GM23338 (cell line): Measurements from ENCODE around the gene SCLT1. TPM values are rescaled to one million over a fixed set of nuclear protein-coding genes. Genes with fewer than 3 reads are reported as not detected.

ENCODE experiments used
- ATAC-seq: fragments of 200-7000 bp; cut with Tn5 transposase; 3 replicates; pipeline ENCODE4 v1.9.1; 2020
- DNase-seq: peaks from one replicate; pipeline ENCODE4 v3.0.0-alpha.2; 2015; ENCODE audit warnings: low spot score
- H2AFZ ChIP-seq: fragments of 200-600 bp; sonication (generic); 2 replicates; pipeline ENCODE4 v1.8.0; 2016; ENCODE audit warnings: antibody characterized with exemption, mild to moderate bottlenecking, moderate library complexity
- H3F3A ChIP-seq: fragments of 200-600 bp; sonication (generic); replicated peaks from 2 replicates; pipeline ENCODE4 v1.8.0; 2017; ENCODE audit warnings: antibody characterized with exemption, mixed run types, low read depth
- H3K27ac ChIP-seq: fragments of 200-600 bp; sonication (generic); 2 replicates; pipeline ENCODE4 v1.6.1; 2016; ENCODE audit warnings: low read depth
- H3K27me3 ChIP-seq: fragments of 200-600 bp; sonication (generic); 2 replicates; pipeline ENCODE4 v1.8.0; 2016; ENCODE audit warnings: mild to moderate bottlenecking, mixed run types, moderate library complexity; ENCODE audit not compliant: insufficient read depth
- H3K36me3 ChIP-seq: fragments of 200-600 bp; sonication (generic); 2 replicates; pipeline ENCODE4 v1.8.0; 2016; ENCODE audit warnings: mild to moderate bottlenecking; ENCODE audit not compliant: insufficient read depth
- H3K4me1 ChIP-seq: fragments of 200-600 bp; sonication (generic); 2 replicates; pipeline ENCODE4 v1.8.0; 2016; ENCODE audit warnings: mild to moderate bottlenecking, moderate library complexity; ENCODE audit not compliant: insufficient read depth
- H3K4me2 ChIP-seq: fragments of 200-600 bp; sonication (generic); 2 replicates; pipeline ENCODE4 v1.7.1; 2017; ENCODE audit warnings: mixed run types
- H3K4me3 ChIP-seq: fragments of 200-600 bp; sonication (generic); 2 replicates; pipeline ENCODE4 v1.6.1; 2016; ENCODE audit warnings: mixed run types
- H3K79me2 ChIP-seq: fragments of 200-600 bp; sonication (generic); replicated peaks from 2 replicates; pipeline ENCODE4 v1.8.0; 2017; ENCODE audit warnings: mild to moderate bottlenecking; ENCODE audit not compliant: insufficient read depth
- H3K9me2 ChIP-seq: fragments of 200-600 bp; sonication (generic); 2 replicates; pipeline ENCODE4 v1.8.0; 2017; ENCODE audit not compliant: insufficient read depth
- H4K20me1 ChIP-seq: fragments of 200-600 bp; sonication (generic); replicated peaks from 2 replicates; pipeline ENCODE4 v1.8.0; 2017; ENCODE audit warnings: mild to moderate bottlenecking; ENCODE audit not compliant: insufficient read depth
- H3K27ac Mint-ChIP-seq: 2 replicates; pipeline ENCODE4 v1.8.0; 2020; ENCODE audit warnings: inconsistent platforms, mild to moderate bottlenecking, moderate library complexity, mixed read lengths
- H3K27me3 Mint-ChIP-seq: 3 replicates; pipeline ENCODE4 v1.8.0; 2022; ENCODE audit warnings: low read depth, mild to moderate bottlenecking, moderate library complexity, mixed read lengths, inconsistent platforms; ENCODE audit not compliant: insufficient read depth, poor library complexity
- H3K36me3 Mint-ChIP-seq: 3 replicates; pipeline ENCODE4 v1.8.0; 2021; ENCODE audit warnings: low read depth, mild to moderate bottlenecking, inconsistent platforms, moderate library complexity, mixed read lengths
- H3K4me1 Mint-ChIP-seq: 3 replicates; pipeline ENCODE4 v1.8.0; 2020; ENCODE audit warnings: mild to moderate bottlenecking, inconsistent platforms, mixed read lengths
- H3K4me3 Mint-ChIP-seq: 3 replicates; pipeline ENCODE4 v1.8.0; 2021; ENCODE audit warnings: moderate library complexity, mild to moderate bottlenecking, inconsistent platforms, mixed read lengths
- H3K9me3 Mint-ChIP-seq: 3 replicates; pipeline ENCODE4 v1.8.0; 2020; ENCODE audit warnings: moderate library complexity, mild to moderate bottlenecking, inconsistent platforms, mixed read lengths
- NANOG ChIP-seq: IDR thresholded peaks from 2 replicates; pipeline ENCODE4 v1.6.1; 2016; ENCODE audit warnings: antibody characterized with exemption, borderline replicate concordance
- POLR2AphosphoS5 ChIP-seq: IDR thresholded peaks from 2 replicates; pipeline ENCODE4 v1.6.1; 2016; ENCODE audit warnings: antibody characterized with exemption, low read depth
- STAT1 ChIP-seq: IDR thresholded peaks from one replicate; pipeline ENCODE4 v1.6.1; 2016; ENCODE audit warnings: antibody characterized with exemption; ENCODE audit not compliant: unreplicated experiment
- ZNF114 ChIP-seq: fragments of 250-450 bp; sonication (Bioruptor Pico); IDR thresholded peaks from 2 replicates; pipeline ENCODE4 v1.5.0; 2020; ENCODE audit warnings: mild to moderate bottlenecking, moderate library complexity
- ZNF331 ChIP-seq: fragments of 250-450 bp; sonication (Bioruptor Pico); IDR thresholded peaks from 2 replicates; pipeline ENCODE4 v1.5.0; 2020; ENCODE audit warnings: low read depth, mild to moderate bottlenecking, moderate library complexity
- polyA plus RNA-seq: library from polyadenylated mRNA; unstranded; fragments of >200 nt; fragmentation: Nextera tagmentation; extraction: Ambion mirVana; gene quantifications from 2 replicates; pipeline ENCODE4 v1.2.1, GENCODE V29; 2016
- total RNA-seq: library from RNA; depleted of rRNA; stranded (reverse); fragments of >200 nt; shearing (Covaris generic); gene quantifications from 2 replicates; pipeline ENCODE4 v1.2.3, GENCODE V29; 2014
- TF ChIP-seq, protein P1 (sequence below): IDR thresholded peaks from one replicate; pipeline ENCODE4 v1.6.1; 2018; ENCODE audit warnings: antibody characterized with exemption; ENCODE audit not compliant: unreplicated experiment
- TF ChIP-seq, protein P2 (sequence below): fragments of 250-450 bp; sonication (Bioruptor Pico); IDR thresholded peaks from 2 replicates; pipeline ENCODE4 v1.5.0; 2020; ENCODE audit warnings: mild to moderate bottlenecking, moderate library complexity
- TF ChIP-seq, protein P3 (sequence below), 2 experiments: fragments of 200-600 bp in 1 of 2; sonication (generic) in 1 of 2; conservative IDR thresholded peaks; 2 replicates each; pipeline versions ENCODE4 v1.5.1 to v1.6.1; 2016 to 2017; ENCODE audit warnings: antibody characterized with exemption in 2 of 2, low read depth in 2 of 2, mild to moderate bottlenecking in 2 of 2, moderate library complexity in 1 of 2

SCLT1 gene
- total and polyA plus RNA-seq, 2 experiments from 2014 or later = 18.5 to 18.9 TPM

DNA sequence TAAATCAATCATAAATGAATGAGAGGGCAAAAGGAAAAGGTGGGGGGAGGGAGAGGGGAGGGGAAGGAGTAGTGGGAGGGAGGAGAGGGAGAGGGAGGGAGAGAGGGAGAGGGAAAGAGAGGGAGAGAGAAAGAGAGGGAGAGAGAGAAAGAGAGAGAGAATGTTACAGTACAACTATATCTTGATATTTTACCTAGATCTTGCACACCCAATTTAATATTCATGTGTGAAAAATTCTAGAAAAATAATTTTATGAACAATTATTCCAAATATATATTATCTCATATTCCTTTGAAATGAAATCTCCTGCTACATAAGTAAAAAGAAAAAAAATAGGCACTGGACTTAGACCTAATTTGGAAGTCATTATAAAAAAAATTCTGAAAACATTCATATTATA is 120.0 kb downstream of the SCLT1 start:
- H3F3A ChIP-seq = no peaks in the 10 kb centered on the region
- H3K79me2 ChIP-seq = no peaks in the 10 kb centered on the region
- H3K36me3 Mint-ChIP-seq = no peaks in the 10 kb centered on the region; the same call in 2 of the 3 replicates
- no peak for DNase-seq
- TF ChIP-seq POLR2AphosphoS5 = no peak
- TF ChIP-seq, protein P1, sequence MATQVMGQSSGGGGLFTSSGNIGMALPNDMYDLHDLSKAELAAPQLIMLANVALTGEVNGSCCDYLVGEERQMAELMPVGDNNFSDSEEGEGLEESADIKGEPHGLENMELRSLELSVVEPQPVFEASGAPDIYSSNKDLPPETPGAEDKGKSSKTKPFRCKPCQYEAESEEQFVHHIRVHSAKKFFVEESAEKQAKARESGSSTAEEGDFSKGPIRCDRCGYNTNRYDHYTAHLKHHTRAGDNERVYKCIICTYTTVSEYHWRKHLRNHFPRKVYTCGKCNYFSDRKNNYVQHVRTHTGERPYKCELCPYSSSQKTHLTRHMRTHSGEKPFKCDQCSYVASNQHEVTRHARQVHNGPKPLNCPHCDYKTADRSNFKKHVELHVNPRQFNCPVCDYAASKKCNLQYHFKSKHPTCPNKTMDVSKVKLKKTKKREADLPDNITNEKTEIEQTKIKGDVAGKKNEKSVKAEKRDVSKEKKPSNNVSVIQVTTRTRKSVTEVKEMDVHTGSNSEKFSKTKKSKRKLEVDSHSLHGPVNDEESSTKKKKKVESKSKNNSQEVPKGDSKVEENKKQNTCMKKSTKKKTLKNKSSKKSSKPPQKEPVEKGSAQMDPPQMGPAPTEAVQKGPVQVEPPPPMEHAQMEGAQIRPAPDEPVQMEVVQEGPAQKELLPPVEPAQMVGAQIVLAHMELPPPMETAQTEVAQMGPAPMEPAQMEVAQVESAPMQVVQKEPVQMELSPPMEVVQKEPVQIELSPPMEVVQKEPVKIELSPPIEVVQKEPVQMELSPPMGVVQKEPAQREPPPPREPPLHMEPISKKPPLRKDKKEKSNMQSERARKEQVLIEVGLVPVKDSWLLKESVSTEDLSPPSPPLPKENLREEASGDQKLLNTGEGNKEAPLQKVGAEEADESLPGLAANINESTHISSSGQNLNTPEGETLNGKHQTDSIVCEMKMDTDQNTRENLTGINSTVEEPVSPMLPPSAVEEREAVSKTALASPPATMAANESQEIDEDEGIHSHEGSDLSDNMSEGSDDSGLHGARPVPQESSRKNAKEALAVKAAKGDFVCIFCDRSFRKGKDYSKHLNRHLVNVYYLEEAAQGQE = no peak
- no peak for TF ChIP-seq ZNF331 (CRISPR knock-in tag)
- H3K27ac Mint-ChIP-seq = no peak overlapping the region
- H3K4me2 ChIP-seq = no peak overlapping the region
- H3K27me3 Mint-ChIP-seq = no peaks in the 10 kb centered on the region
- H4K20me1 ChIP-seq = no peaks in the 10 kb centered on the region
- no peaks in the 10 kb centered on the region for H3K9me2 ChIP-seq
- H3K9me3 Mint-ChIP-seq = no peaks in the 10 kb centered on the region
- ATAC-seq = no peak
- no peak overlapping the region for H3K4me3 ChIP-seq
- no peak overlapping the region for H3K27ac ChIP-seq
- H3K36me3 ChIP-seq = no peaks in the 10 kb centered on the region
- no peaks in the 10 kb centered on the region for H3K4me1 Mint-ChIP-seq
- no peak overlapping the region for H2AFZ ChIP-seq
- H3K4me3 Mint-ChIP-seq = no peak overlapping the region
- no peaks in the 10 kb centered on the region for H3K4me1 ChIP-seq
- no peaks in the 10 kb centered on the region for H3K27me3 ChIP-seq

DNA sequence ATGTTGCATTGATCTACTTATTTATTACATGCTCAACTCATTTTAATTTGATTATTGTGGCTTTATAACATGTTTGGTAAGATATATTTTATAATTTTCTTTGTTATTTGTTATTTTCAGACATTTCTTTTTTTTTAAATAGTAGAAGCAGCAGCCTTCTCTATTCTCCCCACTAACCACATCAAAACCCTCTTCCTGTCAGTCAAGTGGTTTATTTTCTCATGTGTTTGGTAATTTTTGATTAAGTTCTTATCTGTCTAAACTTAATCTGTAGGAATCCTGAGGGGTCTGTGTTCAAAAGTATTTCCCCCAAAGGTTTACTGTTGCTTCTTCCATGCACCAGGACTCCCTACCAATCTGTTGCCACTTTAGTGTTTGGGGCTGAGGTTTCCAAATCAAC is 131.9 kb downstream of the SCLT1 start:
- H3K4me3 Mint-ChIP-seq = no peak overlapping the region
- H3K27me3 ChIP-seq = no peaks in the 10 kb centered on the region
- no peaks in the 10 kb centered on the region for H3K27me3 Mint-ChIP-seq
- no peaks in the 10 kb centered on the region for H3K36me3 ChIP-seq
- H3K4me1 ChIP-seq = no peaks in the 10 kb centered on the region
- H3K9me3 Mint-ChIP-seq = no peaks in the 10 kb centered on the region
- no peak overlapping the region for H3K27ac ChIP-seq
- no peaks in the 10 kb centered on the region for H4K20me1 ChIP-seq
- H3F3A ChIP-seq = no peaks in the 10 kb centered on the region
- no peak overlapping the region for H3K4me2 ChIP-seq
- H2AFZ ChIP-seq = no peak overlapping the region
- no peaks in the 10 kb centered on the region for H3K36me3 Mint-ChIP-seq
- no peaks in the 10 kb centered on the region for H3K9me2 ChIP-seq
- H3K27ac Mint-ChIP-seq = no peak overlapping the region
- H3K79me2 ChIP-seq = no peaks in the 10 kb centered on the region
- H3K4me3 ChIP-seq = no peak overlapping the region
- ATAC-seq = no peak
- no peaks in the 10 kb centered on the region for H3K4me1 Mint-ChIP-seq
- DNase-seq = no peak
- no peak for TF ChIP-seq NANOG
- TF ChIP-seq STAT1 = no peak
- TF ChIP-seq, protein P2, sequence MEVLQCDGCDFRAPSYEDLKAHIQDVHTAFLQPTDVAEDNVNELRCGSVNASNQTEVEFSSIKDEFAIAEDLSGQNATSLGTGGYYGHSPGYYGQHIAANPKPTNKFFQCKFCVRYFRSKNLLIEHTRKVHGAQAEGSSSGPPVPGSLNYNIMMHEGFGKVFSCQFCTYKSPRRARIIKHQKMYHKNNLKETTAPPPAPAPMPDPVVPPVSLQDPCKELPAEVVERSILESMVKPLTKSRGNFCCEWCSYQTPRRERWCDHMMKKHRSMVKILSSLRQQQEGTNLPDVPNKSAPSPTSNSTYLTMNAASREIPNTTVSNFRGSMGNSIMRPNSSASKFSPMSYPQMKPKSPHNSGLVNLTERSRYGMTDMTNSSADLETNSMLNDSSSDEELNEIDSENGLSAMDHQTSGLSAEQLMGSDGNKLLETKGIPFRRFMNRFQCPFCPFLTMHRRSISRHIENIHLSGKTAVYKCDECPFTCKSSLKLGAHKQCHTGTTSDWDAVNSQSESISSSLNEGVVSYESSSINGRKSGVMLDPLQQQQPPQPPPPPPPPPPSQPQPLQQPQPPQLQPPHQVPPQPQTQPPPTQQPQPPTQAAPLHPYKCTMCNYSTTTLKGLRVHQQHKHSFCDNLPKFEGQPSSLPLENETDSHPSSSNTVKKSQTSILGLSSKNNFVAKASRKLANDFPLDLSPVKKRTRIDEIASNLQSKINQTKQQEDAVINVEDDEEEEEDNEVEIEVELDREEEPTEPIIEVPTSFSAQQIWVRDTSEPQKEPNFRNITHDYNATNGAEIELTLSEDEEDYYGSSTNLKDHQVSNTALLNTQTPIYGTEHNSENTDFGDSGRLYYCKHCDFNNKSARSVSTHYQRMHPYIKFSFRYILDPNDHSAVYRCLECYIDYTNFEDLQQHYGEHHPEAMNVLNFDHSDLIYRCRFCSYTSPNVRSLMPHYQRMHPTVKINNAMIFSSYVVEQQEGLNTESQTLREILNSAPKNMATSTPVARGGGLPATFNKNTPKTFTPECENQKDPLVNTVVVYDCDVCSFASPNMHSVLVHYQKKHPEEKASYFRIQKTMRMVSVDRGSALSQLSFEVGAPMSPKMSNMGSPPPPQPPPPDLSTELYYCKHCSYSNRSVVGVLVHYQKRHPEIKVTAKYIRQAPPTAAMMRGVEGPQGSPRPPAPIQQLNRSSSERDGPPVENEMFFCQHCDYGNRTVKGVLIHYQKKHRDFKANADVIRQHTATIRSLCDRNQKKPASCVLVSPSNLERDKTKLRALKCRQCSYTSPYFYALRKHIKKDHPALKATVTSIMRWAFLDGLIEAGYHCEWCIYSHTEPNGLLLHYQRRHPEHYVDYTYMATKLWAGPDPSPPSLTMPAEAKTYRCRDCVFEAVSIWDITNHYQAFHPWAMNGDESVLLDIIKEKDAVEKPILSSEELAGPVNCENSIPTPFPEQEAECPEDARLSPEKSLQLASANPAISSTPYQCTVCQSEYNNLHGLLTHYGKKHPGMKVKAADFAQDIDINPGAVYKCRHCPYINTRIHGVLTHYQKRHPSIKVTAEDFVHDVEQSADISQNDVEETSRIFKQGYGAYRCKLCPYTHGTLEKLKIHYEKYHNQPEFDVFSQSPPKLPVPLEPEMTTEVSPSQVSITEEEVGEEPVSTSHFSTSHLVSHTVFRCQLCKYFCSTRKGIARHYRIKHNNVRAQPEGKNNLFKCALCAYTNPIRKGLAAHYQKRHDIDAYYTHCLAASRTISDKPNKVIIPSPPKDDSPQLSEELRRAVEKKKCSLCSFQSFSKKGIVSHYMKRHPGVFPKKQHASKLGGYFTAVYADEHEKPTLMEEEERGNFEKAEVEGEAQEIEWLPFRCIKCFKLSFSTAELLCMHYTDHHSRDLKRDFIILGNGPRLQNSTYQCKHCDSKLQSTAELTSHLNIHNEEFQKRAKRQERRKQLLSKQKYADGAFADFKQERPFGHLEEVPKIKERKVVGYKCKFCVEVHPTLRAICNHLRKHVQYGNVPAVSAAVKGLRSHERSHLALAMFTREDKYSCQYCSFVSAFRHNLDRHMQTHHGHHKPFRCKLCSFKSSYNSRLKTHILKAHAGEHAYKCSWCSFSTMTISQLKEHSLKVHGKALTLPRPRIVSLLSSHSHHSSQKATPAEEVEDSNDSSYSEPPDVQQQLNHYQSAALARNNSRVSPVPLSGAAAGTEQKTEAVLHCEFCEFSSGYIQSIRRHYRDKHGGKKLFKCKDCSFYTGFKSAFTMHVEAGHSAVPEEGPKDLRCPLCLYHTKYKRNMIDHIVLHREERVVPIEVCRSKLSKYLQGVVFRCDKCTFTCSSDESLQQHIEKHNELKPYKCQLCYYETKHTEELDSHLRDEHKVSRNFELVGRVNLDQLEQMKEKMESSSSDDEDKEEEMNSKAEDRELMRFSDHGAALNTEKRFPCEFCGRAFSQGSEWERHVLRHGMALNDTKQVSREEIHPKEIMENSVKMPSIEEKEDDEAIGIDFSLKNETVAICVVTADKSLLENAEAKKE (CRISPR knock-in tag) = no peak
- TF ChIP-seq POLR2AphosphoS5 = no peak
- TF ChIP-seq, protein P3, sequence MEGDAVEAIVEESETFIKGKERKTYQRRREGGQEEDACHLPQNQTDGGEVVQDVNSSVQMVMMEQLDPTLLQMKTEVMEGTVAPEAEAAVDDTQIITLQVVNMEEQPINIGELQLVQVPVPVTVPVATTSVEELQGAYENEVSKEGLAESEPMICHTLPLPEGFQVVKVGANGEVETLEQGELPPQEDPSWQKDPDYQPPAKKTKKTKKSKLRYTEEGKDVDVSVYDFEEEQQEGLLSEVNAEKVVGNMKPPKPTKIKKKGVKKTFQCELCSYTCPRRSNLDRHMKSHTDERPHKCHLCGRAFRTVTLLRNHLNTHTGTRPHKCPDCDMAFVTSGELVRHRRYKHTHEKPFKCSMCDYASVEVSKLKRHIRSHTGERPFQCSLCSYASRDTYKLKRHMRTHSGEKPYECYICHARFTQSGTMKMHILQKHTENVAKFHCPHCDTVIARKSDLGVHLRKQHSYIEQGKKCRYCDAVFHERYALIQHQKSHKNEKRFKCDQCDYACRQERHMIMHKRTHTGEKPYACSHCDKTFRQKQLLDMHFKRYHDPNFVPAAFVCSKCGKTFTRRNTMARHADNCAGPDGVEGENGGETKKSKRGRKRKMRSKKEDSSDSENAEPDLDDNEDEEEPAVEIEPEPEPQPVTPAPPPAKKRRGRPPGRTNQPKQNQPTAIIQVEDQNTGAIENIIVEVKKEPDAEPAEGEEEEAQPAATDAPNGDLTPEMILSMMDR (conservative IDR thresholded peaks at IDR 0.05; ENCODE audit: low read depth in 2 of 2) = no peak
- TF ChIP-seq ZNF114 (CRISPR knock-in tag) = no peak
